Smooth muscle cell of the umbilical artery (primary cell): ENCODE results near the gene SPIRE2. TPM values are rescaled to one million over a fixed set of nuclear protein-coding genes. Genes with fewer than 3 reads are reported as not detected.

Experiments used
- total RNA-seq: library from RNA; depleted of rRNA; stranded (reverse); fragments of >200 nt; gene quantifications from 2 replicates; pipeline ENCODE4 v1.2.3, GENCODE V29; 2014

The SPIRE2 gene
- total RNA-seq = 0.30 and 1.4 TPM in 2 replicates

GRCh38 chr16:89828199-89828869 lies at the start of gene SPIRE2:
SPIRE2 (plus strand) TSS chr16:89828475; CDS start chr16:89828551, 76 bp downstream.

GRCh38 chr16:89873109-89873971 lies 45.1 kb downstream of the SPIRE2 start, which contains the start of gene TCF25:
TCF25 (plus strand) TSS chr16:89873592; CDS start chr16:89873668, 76 bp downstream.

GRCh38 chr16:89918453-89919347 lies 90.4 kb downstream of the SPIRE2 start, which contains the start of gene MC1R:
MC1R (plus strand) TSS chr16:89918862; CDS start chr16:89919259, 397 bp downstream.

Other genes with a start within 250 kb of the SPIRE2 start
- gene DPEP1, start 214.8 kb upstream of the SPIRE2 start, total RNA-seq = 0.23 and 0.30 TPM in 2 replicates
- 71.3 and 87.6 TPM in 2 replicates for gene CHMP1A, start 170.8 kb upstream of the SPIRE2 start, total RNA-seq
- gene SPATA33, start 170.6 kb upstream of the SPIRE2 start, total RNA-seq = 5.0 TPM in 2 replicates
- gene CDK10, start 141.8 kb upstream of the SPIRE2 start, total RNA-seq = 49.9 and 54.5 TPM in 2 replicates
- 9.5 and 16.9 TPM in 2 replicates for gene SPATA2L, start 126.8 kb upstream of the SPIRE2 start, total RNA-seq
- gene VPS9D1, start 107.6 kb upstream of the SPIRE2 start, total RNA-seq = 7.4 and 9.1 TPM in 2 replicates
- 9.5 and 18.5 TPM in 2 replicates for gene ZNF276, start 106.9 kb upstream of the SPIRE2 start, total RNA-seq
- 1.8 and 9.5 TPM in 2 replicates for gene FANCA, start 11.8 kb upstream of the SPIRE2 start, total RNA-seq
- 146 and 165 TPM in 2 replicates for gene TCF25, start 45.1 kb downstream of the SPIRE2 start, total RNA-seq
- gene MC1R, start 90.4 kb downstream of the SPIRE2 start, total RNA-seq = 7.4 and 7.8 TPM in 2 replicates
- 124 and 492 TPM in 2 replicates for gene TUBB3, start 94.9 kb downstream of the SPIRE2 start, total RNA-seq
- 86.4 and 89.0 TPM in 2 replicates for gene DEF8, start 120.3 kb downstream of the SPIRE2 start, total RNA-seq
- gene DBNDD1, start 191.0 kb downstream of the SPIRE2 start, total RNA-seq = 0.89 and 3.5 TPM in 2 replicates
- not detected in 2 replicates for gene PRDM7, start 248.9 kb downstream of the SPIRE2 start, total RNA-seq